NCI-H526 treated with DMSO at 0.1 percent for 48 hours (cell line): ENCODE measurements around the gene CDK5RAP2.

Source experiments
- DNase-seq: peaks from one replicate; lab custom pipeline; 2025; lab: John Stamatoyannopoulos, UW

Gene CDK5RAP2

GRCh38 chr9:120397453-120397852 is 182.5 kb downstream of the CDK5RAP2 start:
- DNase-seq: peak; percentile 28

GRCh38 chr9:120396931-120397330 is 183.0 kb downstream of the CDK5RAP2 start:
- DNase-seq: no peak

- no peak for DNase-seq
These were observed 183.5 kb downstream of the CDK5RAP2 start for GRCh38 chr9:120396418-120396817.

GRCh38 chr9:120395376-120395775 is 184.6 kb downstream of the CDK5RAP2 start:
- DNase-seq: no peak

- no peak for DNase-seq
These were observed 185.8 kb downstream of the CDK5RAP2 start for GRCh38 chr9:120394058-120394669.

- DNase-seq: no peak
These were observed 186.4 kb downstream of the CDK5RAP2 start for GRCh38 chr9:120393386-120394057.

- DNase-seq: no peak
These were observed 187.3 kb downstream of the CDK5RAP2 start for GRCh38 chr9:120392711-120393110.

- no peak for DNase-seq
These were observed 187.7 kb downstream of the CDK5RAP2 start for GRCh38 chr9:120392245-120392644.

- DNase-seq: no peak
These were observed 188.3 kb downstream of the CDK5RAP2 start for GRCh38 chr9:120391691-120392090.

GRCh38 chr9:120390637-120391190 is 189.3 kb downstream of the CDK5RAP2 start:
- DNase-seq: no peak

GRCh38 chr9:120389867-120390266 is 190.1 kb downstream of the CDK5RAP2 start:
- no peak for DNase-seq

- DNase-seq: no peak
These were observed 190.7 kb downstream of the CDK5RAP2 start for GRCh38 chr9:120389300-120389699.

- no peak for DNase-seq
These were observed 191.7 kb downstream of the CDK5RAP2 start for GRCh38 chr9:120388003-120388855.

- no peak for DNase-seq
These were observed 192.5 kb downstream of the CDK5RAP2 start for GRCh38 chr9:120387257-120388002.

GRCh38 chr9:120386390-120387131 is 193.4 kb downstream of the CDK5RAP2 start:
- DNase-seq: no peak

- no peak for DNase-seq
These were observed 194.2 kb downstream of the CDK5RAP2 start for GRCh38 chr9:120385606-120386389.

- DNase-seq: no peak
These were observed 195.1 kb downstream of the CDK5RAP2 start for GRCh38 chr9:120384925-120385272.

- DNase-seq: no peak
These were observed 195.7 kb downstream of the CDK5RAP2 start for GRCh38 chr9:120383999-120384924.

GRCh38 chr9:120383611-120383998 is 196.4 kb downstream of the CDK5RAP2 start:
- DNase-seq: no peak
